ENCODE results near the gene TAOK1.

Gene TAOK1

GRCh38 chr17:29526322-29526721 lies 136.2 kb downstream of the TAOK1 start:
- no peak for DNase-seq (ENCODE audit: low read depth)
- no peak for TF ChIP-seq CTCF (conservative IDR thresholded peaks at IDR 0.05; ENCODE audit: low read depth, low read length)

GRCh38 chr17:29533976-29534375 lies 143.8 kb downstream of the TAOK1 start:
- TF ChIP-seq CTCF (conservative IDR thresholded peaks at IDR 0.05; ENCODE audit: low read depth, low read length), result no peak

More at GRCh38 chr17:29526322-29526721, 136.2 kb downstream of the TAOK1 start:
- no peak overlapping the region for H3K4me3 ChIP-seq (ENCODE audit: low read depth, low read length)

GRCh38 chr17:29544066-29544465 lies 153.9 kb downstream of the TAOK1 start:
- H3K4me3 ChIP-seq (ENCODE audit: low read depth, low read length), result no peak overlapping the region
- TF ChIP-seq CTCF (conservative IDR thresholded peaks at IDR 0.05; ENCODE audit: low read depth, low read length), result no peak
- DNase-seq (ENCODE audit: low read depth), result no peak

More at GRCh38 chr17:29533976-29534375, 143.8 kb downstream of the TAOK1 start:
- H3K4me3 ChIP-seq (ENCODE audit: low read depth, low read length), result no peak overlapping the region
- no peak for DNase-seq (ENCODE audit: low read depth)

GRCh38 chr17:29546085-29546484 lies 155.9 kb downstream of the TAOK1 start:
- H3K4me3 ChIP-seq (ENCODE audit: low read depth, low read length), result no peak overlapping the region
- DNase-seq (ENCODE audit: low read depth), result peak; percentile 45

GRCh38 chr17:29546830-29547229 lies 156.7 kb downstream of the TAOK1 start:
- DNase-seq (ENCODE audit: low read depth), result peak; percentile 45
- TF ChIP-seq CTCF (conservative IDR thresholded peaks at IDR 0.05; ENCODE audit: low read depth, low read length), result no peak

More at GRCh38 chr17:29546085-29546484, 155.9 kb downstream of the TAOK1 start:
- TF ChIP-seq CTCF (conservative IDR thresholded peaks at IDR 0.05; ENCODE audit: low read depth, low read length), result no peak

GRCh38 chr17:29549177-29549923 lies 159.2 kb downstream of the TAOK1 start:
- H3K4me3 ChIP-seq (ENCODE audit: low read depth, low read length), result no peak overlapping the region
- DNase-seq (ENCODE audit: low read depth), result peak; percentile 60
- no peak for TF ChIP-seq CTCF (conservative IDR thresholded peaks at IDR 0.05; ENCODE audit: low read depth, low read length)

More at GRCh38 chr17:29546830-29547229, 156.7 kb downstream of the TAOK1 start:
- H3K4me3 ChIP-seq (ENCODE audit: low read depth, low read length), result no peak overlapping the region

GRCh38 chr17:29555840-29556239 lies 165.7 kb downstream of the TAOK1 start:
- no peak for TF ChIP-seq CTCF (conservative IDR thresholded peaks at IDR 0.05; ENCODE audit: low read depth, low read length)
- no peak for DNase-seq (ENCODE audit: low read depth)
- no peak overlapping the region for H3K4me3 ChIP-seq (ENCODE audit: low read depth, low read length)

Measured in choroid plexus epithelial cell (primary cell).